ENCODE results near the gene GALNT5.
"Not testable (repeated sequence)": the region's sequence is repeated elsewhere in the genome, so short reads cannot be mapped to it uniquely, and the experiment has no call there.

The GALNT5 gene

GRCh38 chr2:157250836-157251235 lies 6.7 kb upstream of the GALNT5 start:
- DNase-seq = no peak

- no peak for DNase-seq
Measured at GRCh38 chr2:157251932-157252331, 5.6 kb upstream of the GALNT5 start.

- no peak for DNase-seq
Measured at GRCh38 chr2:157252529-157252928, 5.0 kb upstream of the GALNT5 start.

- no peak for DNase-seq
Measured at GRCh38 chr2:157254041-157254440, 3.5 kb upstream of the GALNT5 start.

GRCh38 chr2:157255746-157256145 lies 1.8 kb upstream of the GALNT5 start:
- no peak for DNase-seq

GRCh38 chr2:157256626-157257025 lies 879 bp upstream of the GALNT5 start:
- no peak for DNase-seq

GRCh38 chr2:157258520-157259326 lies 1.2 kb downstream of the GALNT5 start:
- no peak for DNase-seq

GRCh38 chr2:157259386-157259785 lies 1.9 kb downstream of the GALNT5 start:
- no peak for DNase-seq

GRCh38 chr2:157259960-157260359 lies 2.5 kb downstream of the GALNT5 start:
- no peak for DNase-seq

- DNase-seq = no peak
Measured at GRCh38 chr2:157260533-157261198, 3.2 kb downstream of the GALNT5 start.

GRCh38 chr2:157261199-157261782 lies 3.8 kb downstream of the GALNT5 start:
- no peak for DNase-seq

GRCh38 chr2:157262248-157262647 lies 4.7 kb downstream of the GALNT5 start:
- no peak for DNase-seq

- DNase-seq = no peak
Measured at GRCh38 chr2:157264099-157264498, 6.6 kb downstream of the GALNT5 start.

- DNase-seq = no peak
Measured at GRCh38 chr2:157265825-157266224, 8.3 kb downstream of the GALNT5 start.

GRCh38 chr2:157267476-157267875 lies 10.0 kb downstream of the GALNT5 start:
- no peak for DNase-seq

- DNase-seq = no peak
Measured at GRCh38 chr2:157269060-157269459, 11.6 kb downstream of the GALNT5 start.

- DNase-seq = peak; percentile 30
Measured at GRCh38 chr2:157269922-157270321, 12.4 kb downstream of the GALNT5 start.

GRCh38 chr2:157271590-157272203 lies 14.2 kb downstream of the GALNT5 start:
- no peak for DNase-seq

- not testable (repeated sequence) for DNase-seq
Measured at GRCh38 chr2:157279311-157279710, 21.8 kb downstream of the GALNT5 start.

GRCh38 chr2:157281316-157281715 lies 23.8 kb downstream of the GALNT5 start:
- no peak for DNase-seq

- DNase-seq = no peak
Measured at GRCh38 chr2:157283468-157283867, 26.0 kb downstream of the GALNT5 start.

GRCh38 chr2:157287160-157287559 lies 29.7 kb downstream of the GALNT5 start:
- no peak for DNase-seq

- no peak for DNase-seq
Measured at GRCh38 chr2:157290525-157290924, 33.0 kb downstream of the GALNT5 start.

- no peak for DNase-seq
Measured at GRCh38 chr2:157291018-157291417, 33.5 kb downstream of the GALNT5 start.
